ENCODE measurements around the gene SOX8.

Gene SOX8

GRCh38 chr16:1010251-1010650 is 28.7 kb downstream of the SOX8 start:
- Histone ChIP-seq H3K9me3 (ENCODE audit: control extremely low read depth in 1 of 5, control insufficient read depth in 4 of 5, insufficient read depth in 2 of 5, low read depth in 1 of 5, low read length in 4 of 5) (no peaks in the 10 kb centered on the region), H3K27ac (ENCODE audit: insufficient read depth in 1 of 2, low read depth in 1 of 2, low read length in 2 of 2, poor library complexity in 1 of 2, severe bottlenecking in 2 of 2) (no peak overlapping the region), H3K27me3 (replicated peaks in 2 of 5; ENCODE audit: control insufficient read depth in 4 of 5, insufficient read depth in 5 of 5, low read length in 4 of 5) (peaks cover 0 to 44% (median 2%) of the 10 kb centered on the region in 5 experiments), H3K4me3 (ENCODE audit: control insufficient read depth in 1 of 7, extremely low read depth in 1 of 7, insufficient read depth in 4 of 7, low read depth in 2 of 7, low read length in 6 of 7) (peak overlapping the region in 1 of 7 experiments; percentile 28), H3K36me3 (ENCODE audit: control insufficient read depth in 4 of 4, insufficient read depth in 4 of 4, low read length in 3 of 4) (no peaks in the 10 kb centered on the region), H3K4me1 (ENCODE audit: control extremely low read depth in 1 of 4, control insufficient read depth in 4 of 4, insufficient read depth in 4 of 4, low read length in 3 of 4) (peaks cover 0 to 16% (median 12%) of the 10 kb centered on the region in 4 experiments)
- WGBS (ENCODE audit: insufficient coverage): 34% methylated on average over 19 of the region's 20 CpGs
- peak in 2 of 3 donors; percentile 43 to 73 for DNase-seq
- POLR2A ChIA-PET: interaction anchor here (1.0 kb wide), 1 partner anchor 9 kb away, joined by 3 read pairs; no protein-coding TSS in a partner anchor
- CTCF ChIA-PET: no interaction called here

DNA sequence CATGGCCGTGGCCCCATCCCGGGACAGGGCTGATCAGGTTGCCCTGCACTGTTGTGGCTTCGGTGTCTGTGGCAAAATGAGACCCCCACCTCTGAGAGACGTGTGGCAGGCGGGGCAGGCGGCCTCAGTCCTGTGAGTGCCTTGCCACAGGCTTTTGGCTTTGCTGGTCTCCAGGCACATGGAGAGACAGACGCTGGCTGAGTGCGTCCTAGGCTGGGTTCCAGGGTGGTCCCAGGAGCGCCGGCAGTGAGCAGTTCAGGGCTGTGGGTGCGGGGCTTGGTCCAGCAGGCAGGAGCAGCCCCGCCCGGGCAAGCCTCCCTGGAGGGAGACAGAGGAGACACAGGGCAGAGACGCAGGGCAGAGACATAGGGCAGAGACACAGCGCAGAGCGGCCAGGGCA is 29.2 kb downstream of the SOX8 start:
- POLR2A ChIA-PET: interaction anchor here (1.0 kb wide), 1 partner anchor 10 kb away, joined by 3 read pairs; no protein-coding TSS in a partner anchor
- 96% methylated on average over 12 of the region's 16 CpGs for WGBS (ENCODE audit: insufficient coverage)
- peaks cover 0 to 44% (median 2%) of the 10 kb centered on the region in 5 experiments for H3K27me3 ChIP-seq (replicated peaks in 2 of 5; ENCODE audit: control insufficient read depth in 4 of 5, insufficient read depth in 5 of 5, low read length in 4 of 5)

DNA sequence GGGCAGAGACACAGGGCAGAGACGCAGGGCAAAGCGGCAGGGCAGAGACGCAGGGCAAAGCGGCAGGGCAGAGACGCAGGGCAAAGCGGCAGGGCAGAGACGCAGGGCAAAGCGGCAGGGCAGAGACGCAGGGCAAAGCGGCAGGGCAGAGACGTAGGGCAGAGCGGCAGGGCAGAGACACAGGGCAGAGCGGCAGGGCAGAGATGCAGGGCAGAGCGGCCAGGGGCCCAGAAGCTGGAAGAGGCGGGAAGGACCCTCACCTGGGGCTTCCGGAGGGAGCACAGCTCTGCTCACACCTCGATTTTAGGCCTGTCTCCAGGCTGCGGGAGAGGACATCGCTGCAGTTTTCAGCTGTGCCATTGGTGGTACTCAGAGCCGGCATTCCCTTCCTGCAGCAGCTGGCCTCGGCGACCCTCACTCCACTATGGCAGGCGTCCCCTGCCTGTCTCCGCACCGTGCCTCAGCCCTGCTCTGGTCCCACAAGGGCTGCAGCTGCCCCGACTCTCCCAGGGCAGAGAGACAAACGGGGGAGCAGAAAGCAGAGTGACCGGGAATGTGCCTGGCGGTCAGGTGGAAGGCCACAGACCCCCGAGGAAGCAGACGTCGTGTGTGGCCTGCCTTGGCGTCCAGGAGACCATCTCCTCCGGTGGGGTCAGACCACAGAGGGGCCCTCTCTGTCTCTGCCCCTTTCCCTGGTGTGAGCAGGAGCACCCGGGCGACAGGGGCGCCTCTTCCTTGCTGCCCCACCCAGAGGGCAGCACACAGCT is 29.9 kb downstream of the SOX8 start:
- no peak overlapping the region for H3K27ac ChIP-seq (ENCODE audit: insufficient read depth in 1 of 2, low read depth in 1 of 2, low read length in 2 of 2, poor library complexity in 1 of 2, severe bottlenecking in 2 of 2)

More for the DNA sequence above, 29.2 kb downstream of the SOX8 start:
- Histone ChIP-seq H3K4me3 (ENCODE audit: control insufficient read depth in 1 of 7, extremely low read depth in 1 of 7, insufficient read depth in 4 of 7, low read depth in 2 of 7, low read length in 6 of 7) (no peak overlapping the region), H3K36me3 (ENCODE audit: control insufficient read depth in 4 of 4, insufficient read depth in 4 of 4, low read length in 3 of 4) (no peaks in the 10 kb centered on the region), H3K27ac (ENCODE audit: insufficient read depth in 1 of 2, low read depth in 1 of 2, low read length in 2 of 2, poor library complexity in 1 of 2, severe bottlenecking in 2 of 2) (no peak overlapping the region), H3K4me1 (ENCODE audit: control extremely low read depth in 1 of 4, control insufficient read depth in 4 of 4, insufficient read depth in 4 of 4, low read length in 3 of 4) (peaks cover 0 to 16% (median 12%) of the 10 kb centered on the region in 4 experiments), H3K9me3 (ENCODE audit: control extremely low read depth in 1 of 5, control insufficient read depth in 4 of 5, insufficient read depth in 2 of 5, low read depth in 1 of 5, low read length in 4 of 5) (no peaks in the 10 kb centered on the region)
- CTCF ChIA-PET: no interaction called here
- no peak for DNase-seq

GRCh38 chr16:1012135-1012534 is 30.6 kb downstream of the SOX8 start:
- peaks cover 0 to 40% (median 0%) of the 10 kb centered on the region in 5 experiments for H3K27me3 ChIP-seq (replicated peaks in 2 of 5; ENCODE audit: control insufficient read depth in 4 of 5, insufficient read depth in 5 of 5, low read length in 4 of 5)
- peaks cover 0 to 2% (median 0%) of the 10 kb centered on the region in 5 experiments for H3K9me3 ChIP-seq (ENCODE audit: control extremely low read depth in 1 of 5, control insufficient read depth in 4 of 5, insufficient read depth in 2 of 5, low read depth in 1 of 5, low read length in 4 of 5)
- H3K27ac ChIP-seq (ENCODE audit: insufficient read depth in 1 of 2, low read depth in 1 of 2, low read length in 2 of 2, poor library complexity in 1 of 2, severe bottlenecking in 2 of 2): no peak overlapping the region
- POLR2A ChIA-PET: no interaction called here
- CTCF ChIA-PET: no interaction called here
- peaks cover 0 to 16% (median 12%) of the 10 kb centered on the region in 4 experiments for H3K4me1 ChIP-seq (ENCODE audit: control extremely low read depth in 1 of 4, control insufficient read depth in 4 of 4, insufficient read depth in 4 of 4, low read length in 3 of 4)
- no peak overlapping the region for H3K4me3 ChIP-seq (ENCODE audit: control insufficient read depth in 1 of 7, extremely low read depth in 1 of 7, insufficient read depth in 4 of 7, low read depth in 2 of 7, low read length in 6 of 7)
- DNase-seq: no peak
- WGBS (ENCODE audit: insufficient coverage): 98% methylated on average over 17 of the region's 19 CpGs
- no peaks in the 10 kb centered on the region for H3K36me3 ChIP-seq (ENCODE audit: control insufficient read depth in 4 of 4, insufficient read depth in 4 of 4, low read length in 3 of 4)

More for the DNA sequence above, 29.9 kb downstream of the SOX8 start:
- Histone ChIP-seq H3K4me3 (ENCODE audit: control insufficient read depth in 1 of 7, extremely low read depth in 1 of 7, insufficient read depth in 4 of 7, low read depth in 2 of 7, low read length in 6 of 7) (no peak overlapping the region), H3K27me3 (replicated peaks in 2 of 5; ENCODE audit: control insufficient read depth in 4 of 5, insufficient read depth in 5 of 5, low read length in 4 of 5) (peaks cover 0 to 44% (median 2%) of the 10 kb centered on the region in 5 experiments), H3K4me1 (ENCODE audit: control extremely low read depth in 1 of 4, control insufficient read depth in 4 of 4, insufficient read depth in 4 of 4, low read length in 3 of 4) (peaks cover 0 to 16% (median 12%) of the 10 kb centered on the region in 4 experiments), H3K9me3 (ENCODE audit: control extremely low read depth in 1 of 5, control insufficient read depth in 4 of 5, insufficient read depth in 2 of 5, low read depth in 1 of 5, low read length in 4 of 5) (peaks cover 0 to 2% (median 0%) of the 10 kb centered on the region in 5 experiments), H3K36me3 (ENCODE audit: control insufficient read depth in 4 of 4, insufficient read depth in 4 of 4, low read length in 3 of 4) (no peaks in the 10 kb centered on the region)
- CTCF ChIA-PET: no interaction called here
- WGBS (ENCODE audit: insufficient coverage): 94% methylated on average over 33 of the region's 37 CpGs
- no peak for DNase-seq
- POLR2A ChIA-PET: no interaction called here

- Histone ChIP-seq H3K27me3 (replicated peaks in 2 of 5; ENCODE audit: control insufficient read depth in 4 of 5, insufficient read depth in 5 of 5, low read length in 4 of 5) (peaks cover 0 to 36% (median 0%) of the 10 kb centered on the region in 5 experiments), H3K4me1 (ENCODE audit: control extremely low read depth in 1 of 4, control insufficient read depth in 4 of 4, insufficient read depth in 4 of 4, low read length in 3 of 4) (peaks cover 0 to 16% (median 12%) of the 10 kb centered on the region in 4 experiments), H3K9me3 (ENCODE audit: control extremely low read depth in 1 of 5, control insufficient read depth in 4 of 5, insufficient read depth in 2 of 5, low read depth in 1 of 5, low read length in 4 of 5) (peaks cover 0 to 2% (median 0%) of the 10 kb centered on the region in 5 experiments), H3K36me3 (ENCODE audit: control insufficient read depth in 4 of 4, insufficient read depth in 4 of 4, low read length in 3 of 4) (no peaks in the 10 kb centered on the region), H3K27ac (ENCODE audit: insufficient read depth in 1 of 2, low read depth in 1 of 2, low read length in 2 of 2, poor library complexity in 1 of 2, severe bottlenecking in 2 of 2) (no peak overlapping the region), H3K4me3 (ENCODE audit: control insufficient read depth in 1 of 7, extremely low read depth in 1 of 7, insufficient read depth in 4 of 7, low read depth in 2 of 7, low read length in 6 of 7) (no peak overlapping the region)
- WGBS (ENCODE audit: insufficient coverage): 92% methylated on average over 26 of the region's 28 CpGs
- no peak for DNase-seq
- ChIA-PET CTCF (no interaction called here), POLR2A (no interaction called here)
These were observed 31.4 kb downstream of the SOX8 start for GRCh38 chr16:1012722-1013592.

DNA sequence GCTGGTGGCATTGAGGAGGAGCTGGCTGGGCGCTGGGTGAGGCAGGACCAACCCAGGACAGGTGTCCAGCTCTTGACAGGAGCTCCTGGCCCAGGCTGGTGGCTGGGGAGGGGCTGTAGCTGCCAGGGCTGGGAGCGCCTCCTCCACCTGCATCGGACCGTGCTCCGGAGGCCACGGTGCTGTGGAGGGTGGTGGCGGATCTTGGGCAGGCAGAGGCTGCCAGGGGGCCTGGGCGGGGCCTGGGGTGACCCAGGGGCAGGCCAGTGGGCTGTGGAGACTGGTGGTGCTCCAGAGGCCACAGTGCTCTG is 32.0 kb downstream of the SOX8 start:
- no peaks in the 10 kb centered on the region for H3K36me3 ChIP-seq (ENCODE audit: control insufficient read depth in 4 of 4, insufficient read depth in 4 of 4, low read length in 3 of 4)
- H3K4me3 ChIP-seq (ENCODE audit: control insufficient read depth in 1 of 7, extremely low read depth in 1 of 7, insufficient read depth in 4 of 7, low read depth in 2 of 7, low read length in 6 of 7): no peak overlapping the region
- 100% methylated on average over 2 of the region's 8 CpGs for WGBS (ENCODE audit: insufficient coverage)
- POLR2A ChIA-PET: no interaction called here
- H3K4me1 ChIP-seq (ENCODE audit: control extremely low read depth in 1 of 4, control insufficient read depth in 4 of 4, insufficient read depth in 4 of 4, low read length in 3 of 4): peaks cover 0 to 16% (median 12%) of the 10 kb centered on the region in 4 experiments
- CTCF ChIA-PET: no interaction called here
- H3K27me3 ChIP-seq (replicated peaks in 2 of 5; ENCODE audit: control insufficient read depth in 4 of 5, insufficient read depth in 5 of 5, low read length in 4 of 5): peaks cover 0 to 32% (median 0%) of the 10 kb centered on the region in 5 experiments
- peaks cover 0 to 2% (median 0%) of the 10 kb centered on the region in 5 experiments for H3K9me3 ChIP-seq (ENCODE audit: control extremely low read depth in 1 of 5, control insufficient read depth in 4 of 5, insufficient read depth in 2 of 5, low read depth in 1 of 5, low read length in 4 of 5)
- no peak for DNase-seq
- no peak overlapping the region for H3K27ac ChIP-seq (ENCODE audit: insufficient read depth in 1 of 2, low read depth in 1 of 2, low read length in 2 of 2, poor library complexity in 1 of 2, severe bottlenecking in 2 of 2)

Data from common myeloid progenitor, CD34-positive (primary cell).